NCI-H1694 treated with DMSO at 0.1 percent for 48 hours (cell line): ENCODE measurements around the gene MPP3.
A peak's percentile ranks its signal among the peaks of the same experiment; 100 is the strongest.
"Not testable (repeated sequence)": the region's sequence is repeated elsewhere in the genome, so short reads cannot be mapped to it uniquely, and the experiment has no call there.

Experiments used
- DNase-seq: peaks from one replicate; lab custom pipeline; 2025; lab: John Stamatoyannopoulos, UW

Gene MPP3

DNA sequence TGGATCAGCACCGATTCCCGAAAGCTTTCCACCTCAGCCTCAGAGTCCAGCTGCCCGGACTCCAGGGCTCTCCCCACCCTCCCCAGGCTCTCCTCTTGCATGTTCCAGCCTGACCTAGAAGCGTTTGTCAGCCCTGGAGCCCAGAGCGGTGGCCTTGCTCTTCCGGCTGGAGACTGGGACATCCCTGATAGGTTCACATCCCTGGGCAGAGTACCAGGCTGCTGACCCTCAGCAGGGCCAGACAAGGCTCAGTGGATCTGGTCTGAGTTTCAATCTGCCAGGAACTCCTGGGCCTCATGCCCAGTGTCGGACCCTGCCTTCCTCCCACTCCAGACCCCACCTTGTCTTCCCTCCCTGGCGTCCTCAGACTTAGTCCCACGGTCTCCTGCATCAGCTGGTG is 29.0 kb upstream of the MPP3 start:
- no peak for DNase-seq

DNA sequence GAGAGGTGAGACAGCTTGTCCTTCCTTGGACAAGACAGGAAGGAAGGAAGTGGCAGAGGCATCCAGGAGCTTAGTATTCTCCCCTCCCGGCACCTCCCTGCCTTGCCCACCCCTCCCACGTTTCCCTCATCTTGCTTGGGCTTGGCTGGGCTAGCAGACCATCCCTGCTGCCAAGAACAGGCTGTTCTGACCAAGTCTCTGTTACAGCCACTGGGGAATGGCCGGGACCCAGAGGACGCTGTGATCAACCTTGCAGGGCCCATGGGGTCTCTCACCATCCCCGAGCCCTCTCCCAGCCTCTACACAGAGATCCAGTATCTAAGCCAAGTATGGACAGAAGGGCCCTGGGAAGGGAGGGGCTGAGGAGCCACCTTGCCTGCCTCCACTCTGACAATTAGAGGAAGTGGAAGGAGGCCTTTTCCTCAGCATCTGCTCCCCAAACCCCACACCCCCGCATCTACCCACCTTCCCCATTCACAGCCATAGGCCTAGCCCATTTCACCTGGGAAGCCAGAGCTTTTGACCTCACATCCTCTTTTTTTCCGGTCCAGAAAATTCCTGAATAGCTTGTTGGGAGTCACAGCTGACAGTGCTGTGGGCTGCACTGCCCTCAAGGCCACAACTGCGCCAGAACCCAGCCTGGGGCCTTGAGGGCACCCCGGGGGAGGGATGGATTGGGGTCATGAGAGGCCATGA is 28.1 kb upstream of the MPP3 start:
- DNase-seq = no peak

DNA sequence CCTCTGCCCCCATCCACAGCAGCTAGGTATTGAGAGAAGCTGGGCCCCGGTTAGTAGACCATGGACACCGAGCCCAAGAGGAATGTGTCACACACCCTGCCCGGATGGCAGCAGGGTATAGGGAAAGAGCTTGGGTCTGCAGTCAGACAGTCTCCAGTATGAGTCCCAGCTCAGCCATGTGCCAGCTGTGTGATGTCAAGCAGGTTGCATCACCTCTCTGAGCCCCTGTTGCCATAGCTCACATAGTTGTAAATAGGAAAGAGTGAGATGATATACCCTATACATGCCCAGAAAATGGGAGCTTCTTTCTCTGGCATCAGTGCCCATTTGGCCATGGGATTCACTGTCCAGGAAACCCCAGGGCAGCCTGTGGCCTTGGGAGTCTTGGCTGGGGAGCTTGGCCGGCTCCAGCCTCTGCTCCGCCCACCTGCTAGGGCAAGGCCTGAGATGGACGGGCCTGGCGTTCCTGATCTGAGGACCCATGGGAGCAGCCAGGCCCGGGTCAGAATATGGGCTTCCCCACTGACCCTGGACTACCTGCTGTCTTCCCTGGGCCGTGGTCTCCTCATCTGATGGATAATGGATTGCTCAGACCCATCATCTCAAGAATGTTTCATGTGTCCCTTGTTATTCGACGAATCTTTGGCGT is 27.3 kb upstream of the MPP3 start:
- DNase-seq = no peak

DNA sequence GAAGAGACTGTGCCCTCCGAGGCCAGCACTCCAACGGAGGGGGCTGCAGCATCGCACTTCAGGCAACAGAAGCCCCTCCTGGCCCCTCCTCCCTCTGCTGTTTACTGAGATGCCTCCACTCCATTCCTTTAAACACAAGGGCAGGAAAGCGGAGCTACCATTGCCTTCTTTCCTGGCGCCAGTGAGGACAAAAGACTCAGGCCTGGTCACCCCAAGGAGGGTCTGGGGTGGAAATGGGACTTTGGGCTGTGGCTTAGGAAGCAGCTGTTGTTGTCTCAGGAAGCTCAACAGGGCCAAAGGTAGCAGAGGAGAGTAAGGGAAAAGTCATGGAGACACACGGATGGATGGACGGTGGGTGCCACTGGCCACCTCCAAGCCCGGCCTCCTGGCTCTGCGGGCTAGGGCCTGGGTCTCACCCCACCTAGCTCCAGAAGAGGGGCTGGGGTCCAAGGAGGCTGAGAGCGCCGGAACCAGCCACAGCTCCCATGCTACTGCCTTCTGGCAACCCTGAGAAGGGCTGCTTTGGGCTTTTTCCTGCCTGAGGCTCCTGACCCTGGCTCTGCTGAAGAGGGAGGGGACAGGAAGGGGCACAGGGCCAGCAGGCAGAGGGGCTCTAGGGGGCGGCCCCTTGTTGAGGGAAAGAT is 25.1 kb upstream of the MPP3 start:
- no peak for DNase-seq

DNA sequence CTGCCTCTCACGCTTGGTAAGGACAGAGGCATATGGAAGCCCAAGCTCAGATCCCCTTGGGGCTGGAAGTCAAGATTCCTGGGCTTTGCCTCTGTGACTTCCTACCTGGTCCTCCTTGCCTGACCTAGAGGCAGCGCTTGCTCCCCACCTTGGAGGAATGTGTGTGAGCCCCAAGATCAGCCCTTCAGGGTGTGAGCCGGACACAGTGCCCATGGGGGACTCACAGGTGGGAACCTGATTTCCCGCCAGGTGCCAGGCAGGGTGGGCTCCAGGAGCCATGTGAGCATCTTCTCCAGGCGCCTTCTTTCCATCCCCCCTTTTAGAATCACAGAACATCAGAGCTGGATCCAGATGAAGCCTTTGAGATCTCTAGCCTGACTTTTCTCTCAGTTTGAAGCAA is 24.2 kb upstream of the MPP3 start:
- DNase-seq = no peak

DNA sequence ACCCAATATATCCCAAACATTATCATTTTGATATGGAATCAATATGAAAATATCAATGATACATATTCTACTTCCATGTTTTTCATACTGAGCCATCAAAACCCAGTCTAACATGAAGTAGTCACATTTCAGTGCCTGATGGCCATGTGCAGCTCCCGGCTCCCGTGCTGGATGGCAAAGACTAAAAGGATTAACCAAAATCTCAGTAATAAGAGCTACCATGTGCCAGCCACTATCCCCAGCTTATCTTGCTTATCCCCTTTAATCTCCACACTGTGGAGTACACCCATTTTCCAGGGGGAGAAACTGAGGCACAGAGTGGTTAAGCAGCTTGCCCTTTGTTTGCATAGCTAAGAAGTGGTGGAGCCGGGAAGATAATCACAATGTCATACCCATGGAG is 23.2 kb upstream of the MPP3 start:
- no peak for DNase-seq

DNA sequence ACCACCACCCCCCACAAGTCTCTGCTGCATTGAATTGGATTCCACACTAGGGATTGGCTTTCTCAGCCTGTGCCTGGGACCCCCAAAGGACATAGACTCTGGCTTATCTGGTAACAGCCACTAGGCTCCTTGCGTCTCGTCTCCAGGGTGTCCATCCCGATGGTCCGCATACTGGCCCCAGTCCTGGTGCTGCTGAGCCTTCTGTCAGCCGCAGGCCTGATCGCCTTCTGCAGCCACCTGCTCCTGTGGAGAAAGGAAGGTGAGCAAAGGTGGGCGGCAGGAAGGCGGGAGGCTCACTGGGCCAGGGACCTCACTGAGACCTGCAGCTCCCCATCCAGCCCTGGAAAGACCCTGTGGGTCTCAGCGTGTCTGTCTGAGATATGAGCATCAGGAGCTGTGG is 22.1 kb upstream of the MPP3 start:
- no peak for DNase-seq

DNA sequence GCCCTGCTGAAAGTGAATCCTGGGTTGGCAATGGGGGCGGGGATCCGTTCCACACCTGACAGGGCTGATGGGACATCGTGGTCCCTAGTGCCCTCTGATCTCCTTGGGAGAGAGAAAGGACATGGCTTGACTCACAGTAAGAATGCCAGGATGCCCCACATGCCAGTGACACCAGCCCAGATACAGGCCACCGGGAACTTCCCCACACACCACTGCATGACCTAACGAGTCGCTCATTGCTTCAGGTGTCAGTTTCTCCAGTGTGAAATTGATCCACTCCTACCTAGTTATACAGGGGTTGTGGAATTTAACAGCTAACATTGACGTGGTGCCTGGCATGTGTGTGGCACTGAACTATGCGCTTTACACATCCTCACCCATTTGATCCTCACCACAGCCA is 21.6 kb upstream of the MPP3 start:
- no peak for DNase-seq

DNA sequence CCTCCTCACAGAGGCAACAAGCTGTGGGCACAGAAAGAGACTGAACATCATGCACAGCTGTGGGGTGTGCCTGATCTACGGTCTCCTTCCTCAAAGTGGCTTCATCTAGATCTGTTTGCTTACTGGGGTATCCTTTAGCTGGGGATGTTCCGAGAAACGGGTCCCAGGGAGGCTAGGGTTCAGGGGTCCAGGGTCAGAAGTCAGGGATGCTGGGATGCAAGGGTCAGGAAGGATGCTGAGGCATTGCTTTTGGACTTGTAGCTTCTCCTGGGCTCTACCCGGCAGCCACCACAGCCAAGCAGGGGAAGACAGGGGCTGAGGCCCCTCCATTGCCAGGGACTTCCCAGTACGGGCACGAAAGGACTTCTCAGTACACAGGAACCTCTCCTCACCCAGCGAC is 20.6 kb upstream of the MPP3 start:
- no peak for DNase-seq

DNA sequence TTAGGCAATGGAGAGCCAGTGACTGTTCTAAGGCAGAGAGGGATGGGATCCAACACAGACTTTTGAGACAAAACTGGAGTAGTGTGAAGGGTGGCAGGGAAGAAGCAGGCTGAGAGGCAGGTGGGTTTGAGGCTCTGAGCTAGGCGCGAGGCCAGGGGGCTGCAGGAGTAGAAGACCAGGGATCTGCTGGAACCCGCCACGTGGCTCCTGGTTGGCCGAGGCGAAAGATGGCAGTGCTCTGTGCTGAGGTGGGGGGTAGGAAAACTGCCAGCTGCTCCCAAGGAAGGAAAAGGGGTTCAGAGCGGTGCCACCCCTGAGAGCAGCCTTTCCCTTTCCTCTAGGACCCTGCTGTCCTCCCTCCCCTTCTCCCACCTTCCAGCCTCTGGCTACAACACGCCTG is 19.6 kb upstream of the MPP3 start:
- DNase-seq = no peak

DNA sequence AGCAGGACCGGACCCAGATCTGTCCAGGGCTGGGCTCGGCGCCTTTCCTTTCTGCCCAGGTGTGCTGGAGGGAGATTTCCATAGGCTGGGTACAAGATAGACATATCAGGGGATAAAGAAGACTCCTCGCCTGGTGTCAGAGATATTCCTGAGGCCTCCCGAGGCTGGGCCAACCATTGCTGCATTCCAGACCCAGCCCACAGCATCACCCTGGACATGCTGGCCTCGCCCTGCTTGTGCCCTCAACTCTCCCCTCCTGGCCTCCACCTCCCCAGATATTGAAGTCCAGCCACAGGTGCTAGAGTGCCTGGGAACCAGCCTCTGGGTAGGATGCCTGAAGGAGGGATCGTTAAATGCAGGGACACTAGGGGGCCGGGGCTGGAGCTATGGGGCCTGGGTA is 16.2 kb upstream of the MPP3 start:
- DNase-seq = no peak

DNA sequence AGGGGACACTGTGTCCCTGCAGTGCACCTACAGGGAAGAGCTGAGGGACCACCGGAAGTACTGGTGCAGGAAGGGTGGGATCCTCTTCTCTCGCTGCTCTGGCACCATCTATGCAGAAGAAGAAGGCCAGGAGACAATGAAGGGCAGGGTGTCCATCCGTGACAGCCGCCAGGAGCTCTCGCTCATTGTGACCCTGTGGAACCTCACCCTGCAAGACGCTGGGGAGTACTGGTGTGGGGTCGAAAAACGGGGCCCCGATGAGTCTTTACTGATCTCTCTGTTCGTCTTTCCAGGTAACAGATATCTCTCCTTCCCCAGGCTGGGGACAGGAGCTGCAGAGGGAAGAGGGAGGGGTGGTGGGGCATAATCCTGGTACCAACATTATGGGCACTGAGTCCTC is 15.7 kb upstream of the MPP3 start:
- no peak for DNase-seq

DNA sequence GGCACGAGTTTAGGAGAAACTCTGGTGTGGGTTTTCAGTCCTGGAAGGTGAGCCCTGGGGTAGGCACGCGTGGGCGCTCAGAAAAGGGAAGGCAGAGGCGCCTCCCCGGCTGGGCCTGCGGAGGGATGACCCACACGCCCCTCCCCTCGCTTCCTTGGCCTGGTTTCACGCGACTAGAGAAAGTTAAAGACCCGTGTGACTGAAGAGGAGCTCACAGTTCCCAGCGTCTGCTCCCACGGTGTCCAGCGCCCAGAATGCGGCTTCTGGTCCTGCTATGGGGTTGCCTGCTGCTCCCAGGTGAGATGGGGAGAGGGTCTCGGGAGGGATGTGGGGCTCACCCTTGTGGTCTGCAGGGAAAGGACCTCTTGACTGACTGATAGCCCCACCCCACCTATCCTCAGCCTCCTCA is 14.0 kb upstream of the MPP3 start, which contains the start of gene CD300LG:
TSS of gene CD300LG (plus strand) at position 214 of the 409 bp plus-strand sequence. CDS start at position 255, 41 bp downstream.
- no peak for DNase-seq

DNA sequence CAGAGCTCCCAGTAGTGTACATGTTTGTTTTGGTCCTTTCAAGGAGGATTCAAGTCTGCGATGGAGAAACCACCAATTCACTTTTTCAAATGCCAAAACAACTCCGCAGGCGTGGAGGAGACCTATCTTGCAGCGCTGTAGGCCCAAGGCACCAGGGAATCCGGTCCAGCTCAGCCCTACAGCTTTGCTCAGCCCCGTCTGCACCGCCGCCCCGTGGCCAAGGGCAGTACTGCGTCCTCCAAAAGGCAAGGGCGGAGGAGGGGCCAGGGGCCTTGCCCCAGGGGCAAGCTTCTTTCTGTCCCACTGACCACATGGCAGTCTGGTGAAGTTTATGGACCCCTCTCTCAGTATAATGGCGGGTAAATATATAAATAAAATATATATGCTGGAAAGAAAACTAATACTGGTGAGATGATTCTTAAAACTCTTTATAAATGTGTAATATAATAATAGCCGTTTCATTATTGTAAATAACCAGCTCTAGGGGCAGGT is 13.3 kb upstream of the MPP3 start:
- DNase-seq = peak; percentile 34

DNA sequence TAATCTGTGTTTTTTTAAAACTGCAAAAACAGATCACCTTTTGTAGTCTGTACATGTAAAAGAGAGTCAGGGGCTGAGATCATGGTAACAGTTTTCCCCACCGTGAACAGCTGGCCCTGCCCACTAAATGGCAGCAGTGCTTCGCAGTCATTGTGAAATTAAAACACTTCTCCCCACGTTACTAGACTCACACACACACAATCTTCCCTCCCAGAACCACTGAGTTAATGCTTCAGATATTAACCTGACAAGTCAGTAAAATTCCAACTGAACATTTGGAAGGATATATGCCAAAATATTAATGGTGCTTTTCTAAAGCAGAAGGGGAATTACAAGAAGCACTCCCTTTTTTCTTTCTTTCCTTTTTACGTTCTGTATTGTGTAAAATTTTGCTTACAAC is 12.8 kb upstream of the MPP3 start:
- DNase-seq = no peak

DNA sequence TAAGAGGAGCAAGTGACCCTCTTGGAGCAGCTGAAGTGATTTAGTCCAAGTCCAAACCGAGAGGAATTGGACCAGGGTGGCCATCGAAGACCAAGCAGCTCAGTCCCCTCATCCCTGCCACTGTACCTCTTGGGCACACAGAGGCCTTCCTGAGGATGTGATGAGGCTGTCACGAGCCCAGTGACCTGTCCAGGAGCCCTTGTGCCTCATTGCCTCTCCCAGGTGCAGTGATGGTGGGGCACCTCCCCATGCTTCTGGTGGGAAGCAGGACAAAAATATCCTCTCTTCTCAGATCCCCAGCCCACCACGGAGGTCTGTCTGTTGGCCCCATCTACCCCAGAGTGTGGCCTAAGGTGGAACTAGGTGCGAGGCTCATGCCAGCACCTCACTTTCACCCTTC is 11.3 kb upstream of the MPP3 start:
- no peak for DNase-seq

DNA sequence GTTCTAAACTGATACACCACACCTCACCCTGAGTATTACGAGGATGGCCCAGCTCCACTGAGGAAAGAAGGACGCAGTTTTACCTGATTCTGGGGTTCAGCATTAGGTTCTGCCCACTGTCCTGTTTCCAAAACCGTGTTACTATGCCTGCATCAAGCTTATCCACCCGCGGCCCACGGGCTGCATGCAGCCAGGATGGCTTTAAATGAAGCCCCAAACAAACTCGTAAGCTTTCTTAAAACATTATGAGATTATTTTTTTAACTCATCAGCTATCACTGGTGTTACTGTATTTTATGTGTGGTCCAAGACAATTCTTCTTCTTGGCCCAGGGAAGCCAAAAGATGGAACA is 10.0 kb upstream of the MPP3 start:
- no peak for DNase-seq

DNA sequence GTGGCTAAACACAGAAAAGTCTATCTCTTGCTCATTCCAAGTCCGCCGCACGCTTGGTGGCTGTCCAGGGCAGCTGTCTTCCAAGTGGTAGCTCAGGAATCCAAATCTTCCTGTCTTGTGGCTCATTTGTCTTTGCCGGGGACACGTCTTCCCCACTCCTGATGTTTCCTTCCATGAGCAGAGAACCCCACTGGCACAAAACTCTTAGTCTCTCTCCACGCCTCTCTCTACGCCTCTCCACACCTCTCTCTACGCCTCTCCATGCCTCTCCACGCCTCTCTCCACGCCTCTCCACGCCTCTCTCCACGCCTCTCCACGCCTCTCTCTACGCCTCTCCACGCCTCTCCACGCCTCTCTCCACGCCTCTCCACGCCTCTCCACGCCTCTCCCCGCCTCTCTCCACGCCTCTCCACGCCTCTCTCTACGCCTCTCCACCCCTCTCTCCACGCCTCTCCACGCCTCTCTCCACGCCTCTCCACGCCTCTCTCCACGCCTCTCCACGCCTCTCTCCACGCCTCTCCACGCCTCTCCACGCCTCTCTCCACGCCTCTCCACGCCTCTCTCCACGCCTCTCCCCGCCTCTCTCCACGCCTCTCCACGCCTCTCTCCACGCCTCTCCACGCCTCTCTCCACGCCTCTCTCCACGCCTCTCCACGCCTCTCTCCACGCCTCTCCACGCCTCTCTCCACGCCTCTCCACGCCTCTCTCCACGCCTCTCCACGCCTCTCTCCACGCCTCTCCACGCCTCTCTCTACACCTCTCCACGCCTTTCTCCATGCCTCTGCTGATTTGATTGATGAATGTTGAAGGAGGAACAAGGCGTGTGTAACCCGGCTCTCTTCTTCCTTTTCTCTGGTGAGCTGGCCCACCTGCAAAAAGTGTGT is 9.4 kb upstream of the MPP3 start:
- not testable (repeated sequence) for DNase-seq

DNA sequence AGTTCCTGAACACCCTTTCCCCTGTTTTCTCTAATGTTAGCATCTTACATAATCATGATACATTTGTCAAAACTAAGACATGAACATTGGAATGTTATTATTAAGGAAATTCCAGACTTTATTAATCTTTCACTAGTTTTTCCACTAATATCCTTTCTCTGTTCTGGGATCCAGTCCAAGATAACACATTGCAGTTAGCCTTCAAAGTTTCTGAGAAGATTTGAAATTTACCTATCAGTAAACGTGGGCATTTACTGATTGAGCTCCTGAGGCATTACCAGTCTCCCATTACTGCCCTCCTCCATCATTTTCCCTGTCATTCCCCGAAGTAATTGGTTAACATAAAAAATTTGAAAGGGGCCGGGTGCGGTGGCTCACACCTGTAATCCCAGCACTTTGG is 8.3 kb upstream of the MPP3 start:
- DNase-seq = no peak

DNA sequence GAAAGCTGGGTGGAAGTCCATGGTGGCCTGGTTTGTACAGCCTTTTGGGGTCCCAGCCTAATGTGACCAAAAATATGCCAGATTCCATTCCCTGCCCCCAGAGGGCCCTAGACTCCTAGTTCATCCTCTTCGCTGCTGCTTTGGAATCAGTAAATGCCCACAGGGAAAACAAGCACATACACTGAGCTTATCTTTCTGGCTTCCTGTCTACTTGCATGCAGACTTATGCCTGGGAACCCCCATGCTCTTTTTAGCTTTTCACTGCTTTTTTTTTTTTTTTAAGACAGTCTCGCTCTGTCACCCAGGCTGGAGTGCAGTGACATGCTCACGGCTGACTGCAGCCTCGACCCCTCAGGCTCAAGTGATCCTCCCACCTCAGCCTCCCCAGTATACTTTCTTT is 7.9 kb upstream of the MPP3 start:
- peak; percentile 28 for DNase-seq

DNA sequence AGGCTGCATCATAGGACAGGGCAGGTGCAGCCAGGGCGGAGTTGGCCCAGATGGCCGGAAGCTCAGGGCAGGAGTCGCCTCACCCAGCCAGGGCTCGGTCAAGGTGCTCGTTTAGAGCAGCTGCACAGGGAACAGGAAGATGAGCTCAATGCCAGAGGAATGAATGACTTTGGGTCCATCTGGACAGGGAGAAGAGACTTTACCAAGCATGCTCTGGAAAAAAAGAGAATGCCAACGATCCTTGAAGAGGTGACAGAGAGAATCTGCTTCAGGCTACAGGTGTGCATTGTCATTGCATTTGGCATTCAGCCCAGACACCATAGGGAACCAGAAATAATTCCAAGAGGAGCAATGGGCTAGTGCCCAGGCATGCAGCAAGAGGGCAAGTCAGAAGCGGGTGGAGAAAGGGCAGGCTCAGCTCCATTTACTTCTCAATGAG is 6.7 kb upstream of the MPP3 start:
- DNase-seq = peak; percentile 50

DNA sequence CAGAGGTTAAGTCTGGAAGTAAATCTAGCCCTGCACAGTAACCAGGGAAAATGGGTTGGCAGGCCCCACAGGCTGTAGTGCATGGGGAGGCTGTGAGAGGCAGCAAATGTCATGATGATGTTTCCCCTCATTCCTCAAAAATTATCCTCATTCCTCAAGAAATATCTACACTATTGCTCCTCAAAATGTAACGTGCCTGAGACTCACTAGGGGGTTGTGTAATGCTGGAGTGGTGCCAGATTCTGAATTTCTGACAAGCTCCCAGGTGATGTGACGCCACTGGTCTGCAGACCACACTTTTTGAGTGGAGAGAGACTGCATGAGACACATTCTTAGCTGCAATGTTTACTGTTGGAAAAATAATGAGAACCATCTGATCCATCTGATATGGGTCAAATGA is 1.2 kb upstream of the MPP3 start:
- no peak for DNase-seq
